GM19372 (cell line): Measurements from ENCODE around the gene ELSPBP1.
"Not testable (repeated sequence)": the region's sequence is repeated elsewhere in the genome, so short reads cannot be mapped to it uniquely, and the experiment has no call there.

ENCODE experiments used
- ATAC-seq: cut with Tn5 transposase; IDR thresholded peaks from one replicate; pipeline ENCODE4 v1.9.1; 2021; ENCODE audit warnings: mild to moderate bottlenecking, low read depth, moderate library complexity; ENCODE audit not compliant: unreplicated experiment

Gene ELSPBP1

GRCh38 chr19:47994209-47994802 is at the start of gene ELSPBP1:
Gene ELSPBP1, plus strand, starts transcription at chr19:47994632. Its CDS starts 14,036 bp downstream, at chr19:48008668.
- no peak for ATAC-seq

GRCh38 chr19:47949852-47950521 is 44.4 kb upstream of the ELSPBP1 start:
- not testable (repeated sequence) for ATAC-seq

- ATAC-seq = not testable (repeated sequence)
Measured at GRCh38 chr19:47952132-47952531, 42.3 kb upstream of the ELSPBP1 start.

DNA sequence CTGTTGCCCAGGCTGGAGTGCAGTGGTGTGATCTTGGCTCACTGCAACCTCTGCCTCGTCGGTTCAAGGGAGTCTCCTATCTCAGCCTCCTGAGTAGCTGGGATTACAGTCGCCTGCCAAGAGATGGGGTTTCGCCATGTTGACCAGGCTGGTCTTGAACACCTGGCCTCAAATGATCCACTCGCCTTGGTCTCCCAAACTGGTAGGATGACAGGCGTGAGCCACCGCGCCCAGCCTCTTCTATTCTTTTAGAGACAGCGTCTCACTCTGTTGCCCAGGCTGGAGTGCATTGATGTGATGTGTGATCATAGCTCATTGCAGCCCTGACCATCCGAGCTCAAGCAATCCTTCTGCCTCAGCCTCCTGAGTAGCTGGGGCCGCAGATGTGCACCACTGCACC is 38.5 kb upstream of the ELSPBP1 start:
- not testable (repeated sequence) for ATAC-seq

- no peak for ATAC-seq
Measured at GRCh38 chr19:47973529-47973928, 20.9 kb upstream of the ELSPBP1 start.

DNA sequence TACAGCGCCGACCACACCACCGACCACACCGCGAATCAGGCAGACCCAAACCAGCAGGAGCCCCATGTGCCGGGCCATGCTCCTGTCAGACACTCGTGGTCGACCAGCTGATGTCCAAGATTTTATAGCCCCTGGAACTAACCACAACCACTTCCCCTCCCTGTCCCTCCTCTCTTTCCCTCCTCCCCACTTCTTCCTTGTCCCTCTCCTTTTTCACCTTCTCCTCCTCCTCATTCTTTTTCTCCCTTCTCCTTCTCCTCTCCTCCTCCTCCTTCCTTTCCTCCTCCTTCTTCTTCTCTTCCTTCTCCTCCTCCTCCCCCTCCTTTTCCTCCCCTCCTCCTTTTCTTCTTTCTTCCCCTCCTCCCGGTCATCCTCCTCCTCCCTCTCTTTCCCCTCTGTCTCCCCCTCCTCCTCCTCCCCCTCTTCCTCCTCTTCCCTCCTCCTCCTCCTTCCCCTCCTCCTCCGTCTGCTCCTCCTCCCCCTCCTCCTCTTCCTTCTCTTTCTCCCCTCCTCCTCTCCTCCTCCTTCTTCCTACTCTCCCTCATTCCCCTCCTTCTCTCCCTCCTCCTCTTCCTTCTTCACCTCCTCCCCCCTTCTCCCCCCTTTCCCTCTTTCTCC is 3.1 kb upstream of the ELSPBP1 start:
- ATAC-seq = no peak

- ATAC-seq = no peak
Measured at GRCh38 chr19:47992070-47992469, 2.4 kb upstream of the ELSPBP1 start, which contains the start of gene BSPH1. Gene BSPH1, minus strand, starts transcription at chr19:47992170. Its CDS starts 89 bp downstream, at chr19:47992081.

DNA sequence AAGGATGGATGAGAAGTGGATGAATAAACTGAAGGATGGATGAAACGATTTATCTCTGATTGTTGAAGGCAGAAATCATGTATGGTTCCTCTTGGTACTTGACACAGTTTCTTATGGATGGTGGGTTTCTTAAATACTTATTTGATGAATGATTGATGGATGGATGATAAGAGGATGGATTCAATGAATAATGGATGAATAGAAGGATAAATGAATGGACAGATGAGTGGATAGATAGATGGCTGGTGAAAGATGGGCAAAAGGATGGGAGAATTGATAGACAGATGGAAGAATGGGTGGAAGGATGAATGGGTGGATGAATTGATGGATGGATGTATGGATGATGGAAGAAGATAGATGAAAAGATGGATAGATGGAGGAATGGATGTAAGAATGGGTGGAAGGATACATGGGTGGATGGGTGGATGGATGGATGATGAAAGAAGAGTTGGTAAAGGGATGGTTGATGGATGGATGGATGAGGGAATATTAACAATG is 1.8 kb downstream of the ELSPBP1 start:
- no peak for ATAC-seq

DNA sequence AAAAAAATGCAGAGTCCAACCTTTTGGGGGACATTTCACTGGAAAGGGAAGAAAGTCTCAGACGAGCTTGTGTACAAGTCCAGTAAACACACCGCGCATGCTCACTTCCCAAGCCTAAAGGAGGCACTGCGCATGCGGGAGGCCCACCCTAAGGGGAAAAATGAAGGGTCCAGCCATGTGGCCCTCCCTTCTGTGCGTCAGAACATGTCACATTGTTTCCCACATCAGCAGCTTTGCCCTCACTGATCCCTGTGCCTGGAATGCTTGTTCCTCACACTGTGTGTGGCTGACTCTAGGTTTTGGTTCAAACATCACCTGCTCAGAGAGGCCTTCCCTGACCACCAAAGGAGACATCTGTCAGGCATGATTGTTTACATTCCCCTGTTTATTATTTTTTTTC is 4.4 kb downstream of the ELSPBP1 start:
- no peak for ATAC-seq

- no peak for ATAC-seq
Measured at GRCh38 chr19:48000846-48001245, 6.4 kb downstream of the ELSPBP1 start.

GRCh38 chr19:48004236-48004635 is 9.8 kb downstream of the ELSPBP1 start:
- ATAC-seq = no peak

- no peak for ATAC-seq
Measured at GRCh38 chr19:48006762-48007161, 12.3 kb downstream of the ELSPBP1 start.

DNA sequence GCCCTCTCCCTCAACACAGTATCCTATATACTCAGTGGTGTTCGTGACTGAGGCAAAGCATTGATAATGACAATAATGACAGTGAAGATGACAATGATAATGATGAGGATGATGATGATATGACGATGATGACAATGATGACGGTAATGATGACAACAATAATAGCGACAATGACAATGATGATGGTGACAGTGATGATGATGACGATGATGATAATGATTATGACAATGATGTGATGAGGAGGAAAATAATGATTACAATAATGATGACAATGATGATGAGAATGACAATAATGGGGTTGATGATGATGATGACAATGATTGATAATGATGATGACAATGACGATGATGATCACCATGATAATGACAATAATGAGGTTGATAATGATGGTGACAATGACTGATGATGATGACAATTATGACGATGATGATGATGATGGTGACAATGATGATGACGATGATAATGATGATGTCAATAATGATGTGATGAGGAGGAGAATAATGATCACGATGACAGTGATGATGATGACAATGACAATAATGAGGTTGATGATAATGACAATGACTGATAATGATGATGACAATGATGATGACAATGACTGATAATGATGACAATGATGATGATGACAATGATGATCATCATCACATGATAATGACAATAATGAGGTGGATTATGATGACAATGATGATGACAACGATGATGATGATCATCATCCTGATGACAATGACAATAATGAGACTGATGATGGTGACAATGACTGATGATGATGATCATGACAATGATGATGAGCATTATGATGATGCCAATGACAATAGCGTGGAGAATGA is 16.7 kb downstream of the ELSPBP1 start:
- ATAC-seq = no peak

- no peak for ATAC-seq
Measured at GRCh38 chr19:48020686-48021085, 26.3 kb downstream of the ELSPBP1 start.

GRCh38 chr19:48023011-48023410 is 28.6 kb downstream of the ELSPBP1 start:
- ATAC-seq = no peak

GRCh38 chr19:48023518-48023917 is 29.1 kb downstream of the ELSPBP1 start:
- ATAC-seq = no peak

GRCh38 chr19:48025480-48025879 is 31.0 kb downstream of the ELSPBP1 start:
- no peak for ATAC-seq

- ATAC-seq = no peak
Measured at GRCh38 chr19:48029431-48029830, 35.0 kb downstream of the ELSPBP1 start.

GRCh38 chr19:48030073-48030472 is 35.6 kb downstream of the ELSPBP1 start:
- no peak for ATAC-seq

- no peak for ATAC-seq
Measured at GRCh38 chr19:48033604-48034003, 39.2 kb downstream of the ELSPBP1 start.

- ATAC-seq = no peak
Measured at GRCh38 chr19:48036765-48037164, 42.3 kb downstream of the ELSPBP1 start.
